Measurements from ENCODE around the gene KCNJ16. TPM values are rescaled to one million over a fixed set of nuclear protein-coding genes. Genes with fewer than 3 reads are reported as not detected.
A peak's percentile ranks its signal among the peaks of the same experiment; 100 is the strongest.

The KCNJ16 gene
- total RNA-seq, 1 donor from 2014 or later, result 0.17 TPM

DNA sequence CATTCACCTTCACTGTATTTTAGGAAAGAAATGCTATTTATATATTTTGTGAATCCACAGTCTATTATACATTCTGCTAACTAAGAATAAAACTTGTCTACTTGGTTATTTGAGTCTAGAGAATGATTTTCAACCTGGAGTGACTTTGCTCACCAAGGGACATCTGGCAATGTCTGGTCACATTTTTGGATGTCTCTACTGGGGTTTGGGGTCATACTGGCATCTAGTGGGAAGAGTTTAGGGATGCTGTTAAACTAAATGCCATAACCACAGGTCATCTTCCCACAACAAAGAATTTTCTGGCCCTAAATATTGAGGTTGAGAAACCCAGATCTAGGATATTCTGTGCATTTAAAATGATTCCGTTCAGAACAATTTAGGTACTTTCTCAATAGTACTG, 26.0 kb downstream of the KCNJ16 start:
- no peak overlapping the region for H3K4me3 Mint-ChIP-seq (ENCODE audit: unreplicated experiment)
- H3K27ac Mint-ChIP-seq (ENCODE audit: unreplicated experiment), result no peak overlapping the region
- no peaks in the 10 kb centered on the region for H3K36me3 Mint-ChIP-seq (ENCODE audit: low read depth)
- no peaks in the 10 kb centered on the region for H3K27me3 Mint-ChIP-seq (ENCODE audit: low read depth)
- H3K4me1 Mint-ChIP-seq (ENCODE audit: low read depth), result peaks cover 18% of the 10 kb centered on the region
- H3K9me3 Mint-ChIP-seq (ENCODE audit: low read depth), result no peaks in the 10 kb centered on the region
- TF ChIP-seq, protein P1, sequence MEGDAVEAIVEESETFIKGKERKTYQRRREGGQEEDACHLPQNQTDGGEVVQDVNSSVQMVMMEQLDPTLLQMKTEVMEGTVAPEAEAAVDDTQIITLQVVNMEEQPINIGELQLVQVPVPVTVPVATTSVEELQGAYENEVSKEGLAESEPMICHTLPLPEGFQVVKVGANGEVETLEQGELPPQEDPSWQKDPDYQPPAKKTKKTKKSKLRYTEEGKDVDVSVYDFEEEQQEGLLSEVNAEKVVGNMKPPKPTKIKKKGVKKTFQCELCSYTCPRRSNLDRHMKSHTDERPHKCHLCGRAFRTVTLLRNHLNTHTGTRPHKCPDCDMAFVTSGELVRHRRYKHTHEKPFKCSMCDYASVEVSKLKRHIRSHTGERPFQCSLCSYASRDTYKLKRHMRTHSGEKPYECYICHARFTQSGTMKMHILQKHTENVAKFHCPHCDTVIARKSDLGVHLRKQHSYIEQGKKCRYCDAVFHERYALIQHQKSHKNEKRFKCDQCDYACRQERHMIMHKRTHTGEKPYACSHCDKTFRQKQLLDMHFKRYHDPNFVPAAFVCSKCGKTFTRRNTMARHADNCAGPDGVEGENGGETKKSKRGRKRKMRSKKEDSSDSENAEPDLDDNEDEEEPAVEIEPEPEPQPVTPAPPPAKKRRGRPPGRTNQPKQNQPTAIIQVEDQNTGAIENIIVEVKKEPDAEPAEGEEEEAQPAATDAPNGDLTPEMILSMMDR (IDR thresholded peaks at IDR 0.05), result peak; percentile 42
- no peak for DNase-seq (ENCODE audit: low spot score)

DNA sequence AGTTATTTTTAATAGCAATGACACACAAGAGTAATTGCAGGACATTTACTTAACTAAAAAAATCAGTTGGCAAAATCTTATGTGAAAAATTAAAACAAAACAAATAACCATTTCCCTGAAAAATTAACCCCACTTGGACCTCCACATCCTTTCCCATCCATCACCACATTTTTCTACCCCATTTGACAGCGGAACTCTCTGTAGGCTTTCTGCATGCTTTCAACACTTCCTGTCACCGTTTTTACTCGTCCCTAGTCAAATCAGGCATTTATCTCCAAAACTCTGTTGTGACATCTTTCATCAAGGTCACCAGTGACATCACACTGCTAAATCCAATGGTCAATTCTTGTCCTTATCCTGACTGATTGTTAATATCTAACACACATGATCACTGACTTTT, 27.5 kb downstream of the KCNJ16 start:
- TF ChIP-seq, protein P1 (IDR thresholded peaks at IDR 0.05), result no peak
- Mint-ChIP-seq H3K9me3 (ENCODE audit: low read depth) (no peaks in the 10 kb centered on the region), H3K27ac (ENCODE audit: unreplicated experiment) (no peak overlapping the region), H3K4me1 (ENCODE audit: low read depth) (peaks cover 26% of the 10 kb centered on the region), H3K4me3 (ENCODE audit: unreplicated experiment) (no peak overlapping the region), H3K27me3 (ENCODE audit: low read depth) (no peaks in the 10 kb centered on the region), H3K36me3 (ENCODE audit: low read depth) (no peaks in the 10 kb centered on the region)
- no peak for DNase-seq (ENCODE audit: low spot score)

DNA sequence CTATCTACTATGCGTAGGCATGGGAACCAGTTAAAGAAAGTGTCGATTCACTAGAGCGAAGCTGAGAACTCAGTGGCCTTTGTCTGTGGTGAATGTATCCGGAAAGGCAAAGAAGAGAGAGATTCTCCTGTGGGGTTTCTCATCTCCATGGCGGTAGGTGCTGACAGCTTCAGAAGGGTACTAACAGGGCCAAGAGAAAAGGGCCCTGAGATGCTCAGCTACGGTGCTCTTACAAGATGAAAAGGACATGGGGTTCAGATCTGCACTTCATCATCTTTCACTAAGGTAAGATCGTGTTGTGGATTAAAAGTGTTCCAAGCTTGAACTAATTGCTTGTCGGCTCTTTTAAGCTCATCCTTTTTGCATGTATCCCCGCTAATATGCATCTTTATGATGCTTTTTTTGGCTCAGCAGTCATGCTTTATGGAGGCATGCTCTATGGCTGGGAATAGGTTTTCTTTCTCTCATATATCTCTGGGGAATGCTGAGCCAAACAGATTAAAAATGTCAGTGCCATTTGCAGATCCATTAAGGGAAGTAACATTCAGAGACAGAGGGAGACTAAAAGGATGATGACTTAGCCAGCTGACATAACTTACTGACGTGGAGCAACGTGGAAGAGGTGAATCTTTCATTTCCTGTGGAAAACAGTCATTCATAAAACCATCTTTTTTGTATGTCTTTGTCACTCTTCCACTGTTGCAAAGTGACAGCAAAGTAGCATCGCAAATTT, 29.9 kb downstream of the KCNJ16 start:
- Mint-ChIP-seq H3K36me3 (ENCODE audit: low read depth) (no peaks in the 10 kb centered on the region), H3K4me1 (ENCODE audit: low read depth) (peaks cover 42% of the 10 kb centered on the region), H3K27me3 (ENCODE audit: low read depth) (no peaks in the 10 kb centered on the region), H3K9me3 (ENCODE audit: low read depth) (no peaks in the 10 kb centered on the region), H3K4me3 (ENCODE audit: unreplicated experiment) (no peak overlapping the region), H3K27ac (ENCODE audit: unreplicated experiment) (no peak overlapping the region)
- no peak for DNase-seq (ENCODE audit: low spot score)
- TF ChIP-seq, protein P1 (IDR thresholded peaks at IDR 0.05), result no peak

DNA sequence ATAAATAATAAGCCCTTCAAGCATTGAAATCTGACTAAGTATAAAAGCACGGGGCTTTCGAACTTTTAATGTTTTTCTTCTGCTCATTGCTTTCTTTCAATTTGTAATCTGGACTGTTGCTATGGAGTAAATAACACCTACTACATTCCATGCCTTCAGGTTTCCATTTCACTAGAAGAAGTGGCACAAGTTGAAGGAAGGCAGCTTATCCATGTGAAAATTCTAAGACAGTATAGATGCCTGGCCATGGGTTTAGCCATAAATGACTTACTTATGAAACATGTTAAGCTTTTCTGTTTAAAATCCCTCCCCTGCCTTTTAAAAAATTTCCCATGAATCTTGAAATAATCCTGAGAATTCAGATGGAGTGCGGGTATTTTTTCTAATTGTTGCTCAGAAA, 30.6 kb downstream of the KCNJ16 start:
- Mint-ChIP-seq H3K27ac (ENCODE audit: unreplicated experiment) (no peak overlapping the region), H3K4me3 (ENCODE audit: unreplicated experiment) (no peak overlapping the region), H3K27me3 (ENCODE audit: low read depth) (no peaks in the 10 kb centered on the region), H3K9me3 (ENCODE audit: low read depth) (no peaks in the 10 kb centered on the region), H3K36me3 (ENCODE audit: low read depth) (no peaks in the 10 kb centered on the region), H3K4me1 (ENCODE audit: low read depth) (peaks cover 49% of the 10 kb centered on the region)
- no peak for DNase-seq (ENCODE audit: low spot score)
- TF ChIP-seq, protein P1 (IDR thresholded peaks at IDR 0.05), result no peak

DNA sequence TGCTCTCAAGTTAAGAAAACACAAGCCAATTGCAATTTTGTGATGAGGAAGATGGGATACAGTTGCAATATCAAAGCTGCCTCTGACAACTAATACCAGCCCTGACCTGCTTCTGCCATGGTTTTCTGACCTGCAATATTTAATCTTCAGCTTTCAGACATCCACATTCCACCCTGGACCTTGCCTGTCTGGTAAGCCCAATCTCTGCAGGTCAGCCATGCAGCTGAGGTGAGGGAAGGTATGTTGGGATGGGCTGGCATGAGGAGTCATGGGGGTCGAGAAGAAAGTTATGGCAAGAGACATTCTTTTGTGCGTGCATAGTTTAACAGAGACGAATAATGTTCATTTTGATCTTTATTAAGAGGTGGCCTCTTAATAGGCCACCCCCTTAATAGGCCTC, 31.5 kb downstream of the KCNJ16 start:
- TF ChIP-seq, protein P1 (IDR thresholded peaks at IDR 0.05), result no peak
- Mint-ChIP-seq H3K27ac (ENCODE audit: unreplicated experiment) (no peak overlapping the region), H3K4me3 (ENCODE audit: unreplicated experiment) (no peak overlapping the region), H3K4me1 (ENCODE audit: low read depth) (peaks cover 53% of the 10 kb centered on the region), H3K36me3 (ENCODE audit: low read depth) (no peaks in the 10 kb centered on the region), H3K27me3 (ENCODE audit: low read depth) (no peaks in the 10 kb centered on the region), H3K9me3 (ENCODE audit: low read depth) (no peaks in the 10 kb centered on the region)
- no peak for DNase-seq (ENCODE audit: low spot score)
